ENCODE measurements around the gene ORAI2. TPM values are rescaled to one million over a fixed set of nuclear protein-coding genes. Genes with fewer than 3 reads are reported as not detected.
"Not testable (repeated sequence)": the region's sequence is repeated elsewhere in the genome, so short reads cannot be mapped to it uniquely, and the experiment has no call there.

Gene ORAI2
- total RNA-seq, 1 donor from 2014 or later, result 39.3 TPM

GRCh38 chr7:102453319-102453718 is 19.9 kb downstream of the ORAI2 start:
- DNase-seq (ENCODE audit: low spot score), result no peak
- no peak overlapping the region for H3K4me3 Mint-ChIP-seq (ENCODE audit: unreplicated experiment)

GRCh38 chr7:102454468-102454867 is 21.1 kb downstream of the ORAI2 start:
- Mint-ChIP-seq H3K4me1 (ENCODE audit: unreplicated experiment) (no peaks in the 10 kb centered on the region), H3K9me3 (ENCODE audit: unreplicated experiment) (no peaks in the 10 kb centered on the region), H3K4me3 (ENCODE audit: unreplicated experiment) (no peak overlapping the region), H3K27me3 (ENCODE audit: unreplicated experiment) (peaks cover 2% of the 10 kb centered on the region), H3K27ac (ENCODE audit: unreplicated experiment) (no peak overlapping the region), H3K36me3 (ENCODE audit: low read depth, unreplicated experiment) (peaks cover 4% of the 10 kb centered on the region)
- TF ChIP-seq CTCF (IDR thresholded peaks at IDR 0.05; ENCODE audit: unreplicated experiment), result no peak
- DNase-seq (ENCODE audit: low spot score), result no peak

More at GRCh38 chr7:102453319-102453718, 19.9 kb downstream of the ORAI2 start:
- no peaks in the 10 kb centered on the region for H3K9me3 Mint-ChIP-seq (ENCODE audit: unreplicated experiment)
- peaks cover 2% of the 10 kb centered on the region for H3K27me3 Mint-ChIP-seq (ENCODE audit: unreplicated experiment)
- peaks cover 4% of the 10 kb centered on the region for H3K36me3 Mint-ChIP-seq (ENCODE audit: low read depth, unreplicated experiment)
- H3K4me1 Mint-ChIP-seq (ENCODE audit: unreplicated experiment), result no peaks in the 10 kb centered on the region
- TF ChIP-seq CTCF (IDR thresholded peaks at IDR 0.05; ENCODE audit: unreplicated experiment), result no peak
- H3K27ac Mint-ChIP-seq (ENCODE audit: unreplicated experiment), result peak overlapping the region; percentile 42

- not testable (repeated sequence) for H3K27ac Mint-ChIP-seq (ENCODE audit: unreplicated experiment); H3K27me3 Mint-ChIP-seq (ENCODE audit: unreplicated experiment); DNase-seq (ENCODE audit: low spot score); H3K36me3 Mint-ChIP-seq (ENCODE audit: low read depth, unreplicated experiment); H3K9me3 Mint-ChIP-seq (ENCODE audit: unreplicated experiment); H3K4me1 Mint-ChIP-seq (ENCODE audit: unreplicated experiment)
- H3K4me3 Mint-ChIP-seq (ENCODE audit: unreplicated experiment), result peak overlapping the region; percentile 68
Measured at GRCh38 chr7:102454932-102455331, 21.6 kb downstream of the ORAI2 start.

- Mint-ChIP-seq H3K9me3 (ENCODE audit: unreplicated experiment) (no peaks in the 10 kb centered on the region), H3K27me3 (ENCODE audit: unreplicated experiment) (peaks cover 2% of the 10 kb centered on the region), H3K4me3 (ENCODE audit: unreplicated experiment) (no peak overlapping the region), H3K36me3 (ENCODE audit: low read depth, unreplicated experiment) (peaks cover 5% of the 10 kb centered on the region), H3K4me1 (ENCODE audit: unreplicated experiment) (no peaks in the 10 kb centered on the region), H3K27ac (ENCODE audit: unreplicated experiment) (no peak overlapping the region)
- TF ChIP-seq CTCF (IDR thresholded peaks at IDR 0.05; ENCODE audit: unreplicated experiment), result no peak
- no peak for DNase-seq (ENCODE audit: low spot score)
Measured at GRCh38 chr7:102455596-102455995, 22.2 kb downstream of the ORAI2 start.

GRCh38 chr7:102456327-102456726 is 23.0 kb downstream of the ORAI2 start:
- no peak overlapping the region for H3K4me3 Mint-ChIP-seq (ENCODE audit: unreplicated experiment)
- H3K27ac Mint-ChIP-seq (ENCODE audit: unreplicated experiment), result no peak overlapping the region
- DNase-seq (ENCODE audit: low spot score), result no peak
- peaks cover 8% of the 10 kb centered on the region for H3K36me3 Mint-ChIP-seq (ENCODE audit: low read depth, unreplicated experiment)
- TF ChIP-seq CTCF (IDR thresholded peaks at IDR 0.05; ENCODE audit: unreplicated experiment), result no peak
- H3K9me3 Mint-ChIP-seq (ENCODE audit: unreplicated experiment), result no peaks in the 10 kb centered on the region
- peaks cover 2% of the 10 kb centered on the region for H3K27me3 Mint-ChIP-seq (ENCODE audit: unreplicated experiment)
- H3K4me1 Mint-ChIP-seq (ENCODE audit: unreplicated experiment), result no peaks in the 10 kb centered on the region

Measured in endothelial cell (in vitro differentiated cells).